Measurements from ENCODE around the gene FARS2. TPM values are rescaled to one million over a fixed set of nuclear protein-coding genes. Genes with fewer than 3 reads are reported as not detected.

The FARS2 gene
- total and polyA plus RNA-seq, 12 donors = 7.6 to 22.4 (median 20.8) TPM

- TF ChIP-seq CTCF (IDR thresholded peaks at IDR 0.05) = no peak
- Histone ChIP-seq H3K36me3 (no peaks in the 10 kb centered on the region), H3K27me3 (no peaks in the 10 kb centered on the region), H3K4me3 (no peak overlapping the region), H3K4me1 (peaks cover 0 to 51% (median 19%) of the 10 kb centered on the region in 9 donors), H3K9me3 (no peaks in the 10 kb centered on the region), H3K27ac (no peak overlapping the region)
- WGBS, 2 donors = 100% methylated on average over 1 of the region's 1 CpG
- DNase-seq = no peak
- no peak for ATAC-seq
- intact Hi-C loops (cut with DNase I) = no loop called here
Observed at GRCh38 chr6:5498579-5498899, 237.2 kb downstream of the FARS2 start.

- intact Hi-C loops (cut with DNase I) = loop anchor here in 3 of 10 donors (10.0 kb wide), 2 partner anchors 125 to 265 kb away; no protein-coding TSS in a partner anchor
- H3K9me3 ChIP-seq = no peaks in the 10 kb centered on the region
- DNase-seq = no peak
- ATAC-seq = no peak
- no peaks in the 10 kb centered on the region for H3K36me3 ChIP-seq
- H3K27ac ChIP-seq = peak overlapping the region in 5 of 10 donors; percentile 11 to 75 (median 66)
- H3K27me3 ChIP-seq = no peaks in the 10 kb centered on the region
- H3K4me1 ChIP-seq = peaks cover 0 to 47% (median 16%) of the 10 kb centered on the region in 9 donors
- H3K4me3 ChIP-seq = no peak overlapping the region
- TF ChIP-seq CTCF (IDR thresholded peaks at IDR 0.05) = no peak
- 69 to 71% methylated on average over 6 of the region's 6 CpGs for WGBS, 2 donors
Observed at GRCh38 chr6:5499644-5500306, 238.5 kb downstream of the FARS2 start.

- Histone ChIP-seq H3K36me3 (no peaks in the 10 kb centered on the region), H3K27ac (peak overlapping the region in 7 of 10 donors; percentile 49 to 75 (median 66)), H3K4me3 (no peak overlapping the region), H3K4me1 (peaks cover 0 to 31% (median 13%) of the 10 kb centered on the region in 9 donors), H3K27me3 (no peaks in the 10 kb centered on the region), H3K9me3 (no peaks in the 10 kb centered on the region)
- intact Hi-C loops (cut with DNase I) = loop anchor here in 3 of 10 donors (10.0 kb wide), 2 partner anchors 123 to 263 kb away; no protein-coding TSS in a partner anchor
- WGBS, 2 donors = 37 to 64% methylated on average over 3 of the region's 3 CpGs
- ATAC-seq (peak; percentile 20 to 98 (median 95)), DNase-seq (peak in 1 of 2 donors; percentile 45)
- TF ChIP-seq CTCF (IDR thresholded peaks at IDR 0.05) = no peak
Observed at GRCh38 chr6:5501837-5502236, 240.5 kb downstream of the FARS2 start.

- 96 to 98% methylated on average over 1 of the region's 1 CpG for WGBS, 2 donors
- Histone ChIP-seq H3K9me3 (no peaks in the 10 kb centered on the region), H3K4me3 (no peak overlapping the region), H3K36me3 (no peaks in the 10 kb centered on the region), H3K27ac (no peak overlapping the region), H3K27me3 (no peaks in the 10 kb centered on the region), H3K4me1 (peaks cover 0 to 27% (median 12%) of the 10 kb centered on the region in 9 donors)
- intact Hi-C loops (cut with DNase I) = loop anchor here in 3 of 10 donors (10.0 kb wide), 2 partner anchors 121 to 261 kb away; no protein-coding TSS in a partner anchor
- ATAC-seq = no peak
- TF ChIP-seq CTCF (IDR thresholded peaks at IDR 0.05) = no peak
- DNase-seq = no peak
Observed at GRCh38 chr6:5504078-5504477, 242.8 kb downstream of the FARS2 start.

Data from heart right ventricle (tissue), 16 donors.